ENCODE data around the gene AGFG2. TPM values are rescaled to one million over a fixed set of nuclear protein-coding genes. Genes with fewer than 3 reads are reported as not detected.
"Not testable (repeated sequence)": the region's sequence is repeated elsewhere in the genome, so short reads cannot be mapped to it uniquely, and the experiment has no call there.

AGFG2 gene
- total RNA-seq, 1 donor from 2014 or later = 1.3 TPM

GRCh38 chr7:100517305-100517704, 21.7 kb upstream of the AGFG2 start:
- no peaks in the 10 kb centered on the region for H3K27me3 ChIP-seq (ENCODE audit: control insufficient read depth, insufficient read depth, low read length)
- H3K4me3 ChIP-seq (ENCODE audit: low read depth, low read length) = no peak overlapping the region
- DNase-seq (ENCODE audit: low read depth) = no peak
- no peaks in the 10 kb centered on the region for H3K36me3 ChIP-seq (ENCODE audit: control insufficient read depth, insufficient read depth, low read length)
- no peak for FAIRE-seq
- TF ChIP-seq, protein P1, sequence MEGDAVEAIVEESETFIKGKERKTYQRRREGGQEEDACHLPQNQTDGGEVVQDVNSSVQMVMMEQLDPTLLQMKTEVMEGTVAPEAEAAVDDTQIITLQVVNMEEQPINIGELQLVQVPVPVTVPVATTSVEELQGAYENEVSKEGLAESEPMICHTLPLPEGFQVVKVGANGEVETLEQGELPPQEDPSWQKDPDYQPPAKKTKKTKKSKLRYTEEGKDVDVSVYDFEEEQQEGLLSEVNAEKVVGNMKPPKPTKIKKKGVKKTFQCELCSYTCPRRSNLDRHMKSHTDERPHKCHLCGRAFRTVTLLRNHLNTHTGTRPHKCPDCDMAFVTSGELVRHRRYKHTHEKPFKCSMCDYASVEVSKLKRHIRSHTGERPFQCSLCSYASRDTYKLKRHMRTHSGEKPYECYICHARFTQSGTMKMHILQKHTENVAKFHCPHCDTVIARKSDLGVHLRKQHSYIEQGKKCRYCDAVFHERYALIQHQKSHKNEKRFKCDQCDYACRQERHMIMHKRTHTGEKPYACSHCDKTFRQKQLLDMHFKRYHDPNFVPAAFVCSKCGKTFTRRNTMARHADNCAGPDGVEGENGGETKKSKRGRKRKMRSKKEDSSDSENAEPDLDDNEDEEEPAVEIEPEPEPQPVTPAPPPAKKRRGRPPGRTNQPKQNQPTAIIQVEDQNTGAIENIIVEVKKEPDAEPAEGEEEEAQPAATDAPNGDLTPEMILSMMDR (IDR thresholded peaks at IDR 0.05; ENCODE audit: insufficient read depth, low read length, severe bottlenecking) = no peak

DNA sequence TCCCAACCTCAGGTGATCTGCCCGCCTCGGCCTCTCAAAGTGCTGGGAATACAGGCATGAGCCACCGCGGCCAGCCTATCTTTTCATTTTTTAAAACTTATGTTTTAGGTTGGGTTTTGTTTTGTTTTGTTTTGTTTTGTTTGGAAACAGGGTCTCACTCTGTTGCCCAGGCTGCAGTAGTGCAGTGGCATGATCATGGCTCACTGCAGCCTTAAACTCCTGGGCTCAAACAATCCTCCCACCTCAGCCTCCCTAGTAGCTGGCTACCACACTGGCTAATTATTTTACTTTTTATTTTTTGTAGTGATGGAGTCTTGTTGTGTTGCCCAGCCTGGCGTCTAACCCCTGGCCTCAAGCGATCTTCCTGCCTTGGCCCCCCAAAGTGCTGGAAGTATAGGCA, 19.4 kb upstream of the AGFG2 start:
- no peak for DNase-seq (ENCODE audit: low read depth)
- Histone ChIP-seq H3K4me3 (ENCODE audit: low read depth, low read length) (no peak overlapping the region), H3K27me3 (ENCODE audit: control insufficient read depth, insufficient read depth, low read length) (no peaks in the 10 kb centered on the region), H3K36me3 (ENCODE audit: control insufficient read depth, insufficient read depth, low read length) (no peaks in the 10 kb centered on the region)
- no peak for FAIRE-seq
- TF ChIP-seq, protein P1 (IDR thresholded peaks at IDR 0.05; ENCODE audit: insufficient read depth, low read length, severe bottlenecking) = no peak

DNA sequence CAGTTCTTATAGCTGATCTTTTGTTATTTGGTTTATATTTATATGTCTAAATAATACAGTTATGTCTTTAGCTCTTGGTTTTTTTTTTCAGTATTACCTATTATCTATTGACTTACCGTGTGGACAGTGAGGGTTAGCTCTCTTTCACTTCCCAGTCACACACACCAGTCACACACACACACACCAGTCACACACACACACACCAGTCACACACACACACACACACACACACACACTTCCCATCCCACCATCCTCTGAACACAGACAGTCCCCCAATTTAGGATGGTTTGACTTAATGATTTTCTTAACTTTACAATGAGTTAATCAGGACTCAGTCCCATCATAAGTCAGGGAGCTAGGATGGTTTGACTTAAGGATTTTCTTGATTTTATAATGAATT, 18.9 kb upstream of the AGFG2 start:
- DNase-seq (ENCODE audit: low read depth) = no peak
- TF ChIP-seq, protein P1 (IDR thresholded peaks at IDR 0.05; ENCODE audit: insufficient read depth, low read length, severe bottlenecking) = no peak
- Histone ChIP-seq H3K27me3 (ENCODE audit: control insufficient read depth, insufficient read depth, low read length) (no peaks in the 10 kb centered on the region), H3K4me3 (ENCODE audit: low read depth, low read length) (no peak overlapping the region), H3K36me3 (ENCODE audit: control insufficient read depth, insufficient read depth, low read length) (no peaks in the 10 kb centered on the region)
- FAIRE-seq = no peak

GRCh38 chr7:100521076-100521475, 17.9 kb upstream of the AGFG2 start:
- TF ChIP-seq, protein P1 (IDR thresholded peaks at IDR 0.05; ENCODE audit: insufficient read depth, low read length, severe bottlenecking) = no peak
- H3K36me3 ChIP-seq (ENCODE audit: control insufficient read depth, insufficient read depth, low read length) = no peaks in the 10 kb centered on the region
- FAIRE-seq = no peak
- DNase-seq (ENCODE audit: low read depth) = no peak
- H3K27me3 ChIP-seq (ENCODE audit: control insufficient read depth, insufficient read depth, low read length) = no peaks in the 10 kb centered on the region
- no peak overlapping the region for H3K4me3 ChIP-seq (ENCODE audit: low read depth, low read length)

- H3K36me3 ChIP-seq (ENCODE audit: control insufficient read depth, insufficient read depth, low read length); H3K4me3 ChIP-seq (ENCODE audit: low read depth, low read length); FAIRE-seq; H3K27me3 ChIP-seq (ENCODE audit: control insufficient read depth, insufficient read depth, low read length); DNase-seq (ENCODE audit: low read depth): not testable (repeated sequence)
These were observed 17.0 kb upstream of the AGFG2 start for GRCh38 chr7:100521909-100522593.

DNA sequence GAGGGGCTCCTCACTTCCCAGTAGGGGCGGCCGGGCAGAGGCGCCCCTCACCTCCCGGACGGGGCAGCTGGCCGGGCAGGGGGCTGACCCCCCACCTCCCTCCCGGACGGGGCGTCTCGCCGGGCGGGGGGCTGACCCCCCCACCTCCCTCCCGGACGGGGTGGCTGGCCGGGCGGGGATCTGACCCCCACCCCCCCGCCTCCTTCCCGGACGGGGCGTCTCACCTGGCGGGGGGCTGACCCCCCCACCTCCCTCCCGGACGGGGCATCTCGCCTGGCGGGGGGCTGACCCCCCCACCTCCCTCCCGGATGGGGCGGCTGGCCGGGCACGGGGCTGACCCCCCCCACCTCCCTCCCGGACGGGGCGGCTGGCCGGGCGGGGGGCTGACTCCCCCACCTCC, 15.8 kb upstream of the AGFG2 start:
- H3K27me3 ChIP-seq (ENCODE audit: control insufficient read depth, insufficient read depth, low read length); FAIRE-seq; H3K4me3 ChIP-seq (ENCODE audit: low read depth, low read length); DNase-seq (ENCODE audit: low read depth); H3K36me3 ChIP-seq (ENCODE audit: control insufficient read depth, insufficient read depth, low read length): not testable (repeated sequence)

DNA sequence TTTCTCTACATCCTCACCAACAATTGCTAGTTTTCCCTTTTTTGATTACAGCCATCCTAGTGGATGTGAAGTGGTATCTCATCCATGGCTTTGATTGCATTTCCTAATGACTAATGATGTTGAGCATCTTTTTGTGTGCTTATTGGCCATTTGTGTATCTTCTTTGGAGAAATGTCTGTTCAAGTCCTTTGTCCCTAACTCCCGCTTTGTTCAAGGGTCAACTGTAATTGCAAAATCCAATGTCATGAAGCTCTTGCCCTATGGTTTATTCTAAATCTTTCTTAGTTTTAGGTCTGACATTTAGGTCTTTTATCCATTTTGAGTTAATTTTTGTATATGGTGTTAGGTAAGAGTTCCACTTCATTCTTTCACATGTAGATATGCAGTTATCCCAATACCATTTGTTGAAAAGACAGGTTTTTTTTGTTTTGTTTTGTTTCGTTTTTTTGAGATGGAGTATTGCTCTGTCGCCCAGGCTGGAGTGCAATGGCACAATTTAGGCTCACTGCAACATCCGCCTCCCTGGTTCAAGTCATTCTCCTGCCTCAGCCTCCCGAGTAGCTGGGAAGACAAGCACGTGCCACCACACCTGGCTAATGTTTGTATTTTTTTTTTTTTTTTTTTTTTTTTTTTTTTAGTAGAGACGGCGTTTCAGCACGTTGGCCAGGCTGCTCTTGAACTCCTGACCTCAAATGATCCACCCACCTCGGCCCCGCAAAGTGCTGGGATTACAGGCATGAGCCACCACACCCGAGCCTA, 10.7 kb upstream of the AGFG2 start:
- H3K27me3 ChIP-seq (ENCODE audit: control insufficient read depth, insufficient read depth, low read length); H3K4me3 ChIP-seq (ENCODE audit: low read depth, low read length); H3K36me3 ChIP-seq (ENCODE audit: control insufficient read depth, insufficient read depth, low read length); DNase-seq (ENCODE audit: low read depth); FAIRE-seq: not testable (repeated sequence)

All from bronchial epithelial cell (primary cell).